NCI-H524 (cell line): ENCODE results near the gene DOCK4.

Experiments
- DNase-seq, 2 experiments: peaks; one replicate each; lab custom pipeline; 2025; lab: John Stamatoyannopoulos, UW

The DOCK4 gene

GRCh38 chr7:111762211-111762610, 444.0 kb downstream of the DOCK4 start:
- no peak for DNase-seq

DNA sequence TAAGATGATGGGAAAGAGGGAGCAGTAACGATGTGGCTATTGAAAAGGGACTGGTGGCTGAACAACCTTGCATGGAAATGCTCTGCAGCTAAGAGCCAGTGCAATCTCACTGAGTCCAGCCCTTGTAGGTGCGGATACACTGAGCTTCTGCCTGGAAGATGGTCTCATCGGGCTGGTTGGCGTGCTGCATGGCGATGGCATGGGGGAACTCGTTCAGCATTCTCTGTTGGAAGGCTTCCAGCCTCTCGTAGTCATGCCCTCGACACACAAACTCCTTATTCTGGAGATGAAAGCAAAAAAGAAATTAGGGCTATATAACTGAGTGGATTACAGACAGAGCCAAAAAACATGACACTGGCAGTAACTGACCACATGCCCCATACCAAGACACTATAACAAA, 446.2 kb downstream of the DOCK4 start:
- no peak for DNase-seq

- DNase-seq: no peak
Observed at GRCh38 chr7:111758332-111758731, 447.9 kb downstream of the DOCK4 start.

DNA sequence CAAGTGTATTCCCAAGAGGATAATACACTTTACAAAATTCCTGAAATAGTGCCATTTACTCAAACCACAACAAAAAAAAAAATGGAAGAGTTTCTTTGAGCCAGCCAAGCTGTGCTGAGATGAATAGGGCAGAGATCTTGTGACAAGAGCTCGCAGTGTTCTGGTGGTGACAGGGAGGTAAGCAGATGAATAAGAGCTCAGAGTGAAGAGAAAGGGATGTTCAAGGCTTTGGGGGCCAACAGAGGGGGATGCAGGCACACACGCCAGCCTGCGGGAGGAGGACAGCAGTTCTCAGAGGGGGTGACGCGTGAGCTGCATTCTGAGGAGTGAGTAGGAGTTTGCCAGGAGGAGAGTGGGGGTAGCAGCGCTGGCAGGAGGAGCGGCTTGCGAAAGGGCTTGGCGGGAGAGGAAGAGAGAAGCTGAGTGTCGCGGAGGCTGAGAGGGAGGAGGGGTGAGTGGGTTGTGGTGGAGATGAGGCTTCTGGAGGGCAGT, 449.5 kb downstream of the DOCK4 start:
- DNase-seq: no peak

DNA sequence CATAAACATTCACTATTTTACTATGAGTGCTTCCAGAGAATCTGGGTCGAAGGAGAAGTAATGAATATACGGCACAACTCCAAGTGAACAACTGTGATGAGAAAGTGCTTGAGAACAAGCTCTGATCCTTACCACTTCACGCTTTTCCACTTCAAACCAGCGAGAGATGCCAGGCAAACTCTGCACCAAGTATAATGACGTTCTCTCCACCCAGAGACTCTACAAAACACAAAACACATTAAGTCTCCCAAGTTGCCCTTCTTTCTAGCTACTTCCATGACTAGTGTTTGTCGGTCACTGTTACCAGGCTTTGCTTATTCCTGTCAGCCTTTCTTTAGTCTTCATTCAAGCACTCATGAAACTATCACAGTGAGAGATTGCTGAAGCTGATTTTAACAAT, 450.8 kb downstream of the DOCK4 start:
- DNase-seq: no peak

GRCh38 chr7:111753968-111754367, 452.2 kb downstream of the DOCK4 start:
- no peak for DNase-seq

DNA sequence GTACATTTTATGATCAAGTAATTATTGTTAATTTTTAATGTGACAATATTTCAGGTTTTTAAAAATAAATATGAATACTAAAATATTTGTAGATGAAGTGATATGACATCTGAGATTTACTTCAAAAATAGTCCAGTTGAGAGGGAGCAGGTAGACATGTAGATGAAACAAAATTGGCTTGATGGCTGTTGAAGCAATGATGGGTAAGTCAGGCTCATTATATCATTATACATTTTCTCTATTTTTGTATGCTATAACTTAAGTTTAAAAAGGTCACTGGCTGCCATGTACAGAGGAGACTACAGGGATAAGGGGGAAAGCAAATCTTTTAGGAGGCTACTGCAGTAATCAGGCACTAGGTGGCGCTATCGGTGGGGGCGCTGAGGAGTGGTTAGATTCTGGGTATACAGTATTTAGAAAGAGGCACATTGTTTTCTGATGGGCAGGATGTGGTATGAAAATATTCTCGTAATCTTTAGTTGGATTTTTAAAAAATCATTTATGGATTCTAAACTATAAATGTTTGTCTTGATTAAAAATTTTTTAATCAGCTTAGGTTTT, 454.1 kb downstream of the DOCK4 start:
- peak; percentile 58 to 69 for DNase-seq

DNA sequence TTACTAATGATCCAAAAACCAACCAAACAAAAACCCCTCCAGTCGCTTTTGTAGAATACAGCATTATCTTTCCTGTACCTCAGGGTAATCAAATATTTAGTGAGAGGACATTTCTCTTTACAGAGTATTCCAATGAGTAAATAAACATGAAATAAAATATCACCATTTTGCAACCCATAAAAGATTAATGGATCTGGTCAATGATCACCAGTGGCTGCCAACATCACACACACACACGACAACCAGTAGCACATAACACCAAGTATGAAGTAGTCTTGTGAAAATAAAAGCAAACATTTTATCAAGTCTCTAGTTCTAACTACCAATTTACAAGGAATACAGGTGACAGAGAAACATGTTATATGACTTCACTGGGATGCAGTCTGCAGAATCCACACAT, 455.3 kb downstream of the DOCK4 start:
- DNase-seq: no peak

- DNase-seq: no peak
Observed at GRCh38 chr7:111750228-111750627, 456.0 kb downstream of the DOCK4 start.

- DNase-seq: no peak
Observed at GRCh38 chr7:111749625-111750024, 456.6 kb downstream of the DOCK4 start.

- peak in 1 of 2 experiments; percentile 25 for DNase-seq
Observed at GRCh38 chr7:111747718-111748117, 458.5 kb downstream of the DOCK4 start.

- DNase-seq: no peak
Observed at GRCh38 chr7:111746950-111747349, 459.2 kb downstream of the DOCK4 start.

- DNase-seq: no peak
Observed at GRCh38 chr7:111744501-111745155, 461.6 kb downstream of the DOCK4 start.

GRCh38 chr7:111743244-111743847, 462.9 kb downstream of the DOCK4 start:
- no peak for DNase-seq

DNA sequence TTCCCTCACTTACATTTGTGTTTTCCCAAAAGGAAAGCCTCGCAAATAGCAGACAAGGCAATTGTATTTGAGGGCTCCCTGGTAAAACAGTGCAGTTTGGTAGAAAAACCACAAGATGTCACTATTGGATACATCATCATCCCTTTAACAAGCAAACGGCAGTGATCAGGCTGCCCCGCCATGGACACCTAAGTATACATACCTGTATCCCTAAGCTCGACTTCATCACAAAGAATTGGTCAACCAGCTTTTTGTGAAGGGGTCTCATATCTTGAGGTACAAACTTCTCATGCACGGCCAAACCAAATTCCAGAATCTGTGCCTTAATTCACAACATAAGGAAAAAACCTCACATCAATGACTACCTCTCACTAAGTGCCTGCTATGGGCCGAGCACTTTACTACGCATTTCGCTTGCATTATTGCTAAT, 464.4 kb downstream of the DOCK4 start:
- DNase-seq: peak; percentile 18 to 73

DNA sequence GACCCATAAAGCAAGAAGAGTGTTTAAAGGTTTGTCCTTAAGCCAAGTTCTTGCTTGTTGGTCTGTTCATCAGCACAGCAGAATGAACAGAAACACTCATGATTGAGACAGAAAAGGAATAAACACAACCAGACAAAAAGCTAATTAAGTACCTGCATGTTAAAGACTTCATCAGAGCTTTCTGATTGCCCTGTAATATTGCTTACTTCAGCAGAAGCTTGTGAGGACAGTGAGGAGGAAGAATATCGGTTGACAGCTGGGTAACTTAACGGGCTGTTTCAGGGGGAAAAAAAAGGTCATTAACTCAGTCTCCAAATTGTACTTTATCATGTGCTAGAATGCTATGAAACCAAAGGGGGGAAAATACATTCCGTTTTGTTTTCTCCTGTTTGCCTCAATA, 465.3 kb downstream of the DOCK4 start:
- no peak for DNase-seq

- no peak for DNase-seq
Observed at GRCh38 chr7:111736552-111736874, 469.7 kb downstream of the DOCK4 start.

DNA sequence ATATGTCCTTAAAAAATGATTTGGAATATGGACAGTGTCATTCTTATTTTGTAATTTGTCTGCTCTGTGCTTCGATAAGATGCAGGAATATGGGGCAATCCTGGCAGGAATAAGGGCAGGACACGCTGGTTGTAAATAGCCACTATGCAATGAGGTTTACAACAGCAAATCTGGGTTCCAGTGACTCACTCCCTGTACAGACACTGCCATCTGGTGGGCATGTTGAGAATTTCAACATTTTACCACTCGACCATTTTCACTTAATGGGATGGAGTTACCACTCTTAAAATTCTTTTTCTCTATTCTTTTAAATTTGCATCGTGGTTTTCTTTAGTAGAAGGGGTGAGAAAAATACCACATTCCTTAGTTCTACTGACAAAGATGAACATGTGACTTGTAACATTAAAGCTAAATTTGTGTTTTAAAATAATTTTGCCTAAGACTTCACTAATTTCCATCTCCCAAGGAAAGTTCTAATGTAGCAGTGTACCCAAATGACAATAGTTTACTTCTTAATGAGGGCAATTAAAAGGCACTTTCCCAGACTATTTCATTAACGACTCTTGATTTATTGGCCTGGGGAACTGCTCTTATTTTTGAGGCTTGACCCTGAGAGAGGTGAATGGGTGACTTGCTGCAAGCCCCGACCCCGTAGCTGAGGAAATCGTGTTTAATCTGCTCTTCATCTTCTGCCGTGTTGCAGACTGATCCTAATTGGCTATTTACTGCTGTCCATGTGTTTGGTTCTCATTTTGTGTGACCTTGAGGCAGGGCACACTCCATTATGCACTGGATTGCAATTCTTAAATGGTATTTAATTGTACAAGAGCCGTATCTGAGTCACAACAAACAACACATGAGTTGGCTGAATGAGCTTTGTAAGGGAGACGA, 470.3 kb downstream of the DOCK4 start:
- peak; percentile 14 to 73 for DNase-seq

GRCh38 chr7:111734954-111735660, 471.1 kb downstream of the DOCK4 start:
- no peak for DNase-seq

DNA sequence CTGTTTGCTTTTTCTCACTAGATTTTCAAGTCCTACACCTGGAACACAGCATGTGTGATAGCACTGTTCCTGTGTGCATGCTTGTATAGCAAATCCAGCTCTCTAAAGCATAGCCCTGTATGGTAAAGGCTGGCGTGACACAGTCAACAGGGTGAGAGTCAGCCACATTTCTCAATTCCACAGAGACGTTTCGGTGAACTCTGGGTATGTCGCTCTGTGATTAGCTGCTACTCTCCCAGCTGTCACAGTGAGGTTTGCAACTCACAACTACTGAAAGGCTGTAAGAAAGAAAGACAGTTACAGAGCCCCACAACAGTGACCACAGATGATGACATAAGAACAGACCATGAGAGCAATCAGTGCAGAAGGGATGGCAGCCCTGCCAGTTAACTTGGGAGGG, 473.3 kb downstream of the DOCK4 start:
- DNase-seq: no peak

GRCh38 chr7:111730476-111731300, 475.5 kb downstream of the DOCK4 start:
- DNase-seq: peak; percentile 11 to 73
